Measurements from ENCODE around the gene ZSCAN18.

DNA sequence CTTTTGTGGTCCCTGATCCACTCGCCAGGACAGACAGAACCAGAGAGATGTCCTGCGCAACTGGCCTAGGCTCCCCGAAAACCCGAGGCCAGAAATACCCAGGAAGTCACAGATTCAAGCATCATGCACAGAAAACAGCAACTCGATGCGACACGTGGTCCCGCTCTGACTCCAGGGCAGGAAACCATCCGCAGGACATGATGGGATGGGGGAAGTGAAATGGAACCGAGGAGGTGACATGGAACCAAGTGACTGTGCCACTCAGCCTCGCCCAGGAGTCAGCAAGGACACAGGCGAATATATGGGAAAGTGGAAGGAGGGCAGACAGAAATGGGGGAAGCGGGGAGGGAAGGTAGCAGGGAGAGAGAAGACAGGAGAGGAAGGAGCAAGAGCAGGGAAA, 1.1 kb downstream of the ZSCAN18 start:
- TF ChIP-seq, protein P1, sequence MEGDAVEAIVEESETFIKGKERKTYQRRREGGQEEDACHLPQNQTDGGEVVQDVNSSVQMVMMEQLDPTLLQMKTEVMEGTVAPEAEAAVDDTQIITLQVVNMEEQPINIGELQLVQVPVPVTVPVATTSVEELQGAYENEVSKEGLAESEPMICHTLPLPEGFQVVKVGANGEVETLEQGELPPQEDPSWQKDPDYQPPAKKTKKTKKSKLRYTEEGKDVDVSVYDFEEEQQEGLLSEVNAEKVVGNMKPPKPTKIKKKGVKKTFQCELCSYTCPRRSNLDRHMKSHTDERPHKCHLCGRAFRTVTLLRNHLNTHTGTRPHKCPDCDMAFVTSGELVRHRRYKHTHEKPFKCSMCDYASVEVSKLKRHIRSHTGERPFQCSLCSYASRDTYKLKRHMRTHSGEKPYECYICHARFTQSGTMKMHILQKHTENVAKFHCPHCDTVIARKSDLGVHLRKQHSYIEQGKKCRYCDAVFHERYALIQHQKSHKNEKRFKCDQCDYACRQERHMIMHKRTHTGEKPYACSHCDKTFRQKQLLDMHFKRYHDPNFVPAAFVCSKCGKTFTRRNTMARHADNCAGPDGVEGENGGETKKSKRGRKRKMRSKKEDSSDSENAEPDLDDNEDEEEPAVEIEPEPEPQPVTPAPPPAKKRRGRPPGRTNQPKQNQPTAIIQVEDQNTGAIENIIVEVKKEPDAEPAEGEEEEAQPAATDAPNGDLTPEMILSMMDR (IDR thresholded peaks at IDR 0.05; ENCODE audit: insufficient read depth, low read length) = no peak
- TF ChIP-seq GABPA (IDR thresholded peaks at IDR 0.05; ENCODE audit: low read depth) (no peak), POLR2AphosphoS5 (IDR thresholded peaks at IDR 0.05; ENCODE audit: low read depth) (no peak), REST (IDR thresholded peaks at IDR 0.05; ENCODE audit: insufficient replicate concordance, low read depth) (no peak), SPI1 (IDR thresholded peaks at IDR 0.05; ENCODE audit: borderline replicate concordance, low read depth) (no peak)
